OCI-M2 (cell line): Measurements from ENCODE around the gene ALG6.

Experiments used
- DNase-seq: peaks from one replicate; lab custom pipeline; 2025; ENCODE audit not compliant: unreplicated experiment; lab: John Stamatoyannopoulos, UW

ALG6 gene

GRCh38 chr1:63487336-63488065 lies 120.1 kb downstream of the ALG6 start:
- DNase-seq = no peak
